ENCODE measurements around the gene TMEM179.

Gene TMEM179

DNA sequence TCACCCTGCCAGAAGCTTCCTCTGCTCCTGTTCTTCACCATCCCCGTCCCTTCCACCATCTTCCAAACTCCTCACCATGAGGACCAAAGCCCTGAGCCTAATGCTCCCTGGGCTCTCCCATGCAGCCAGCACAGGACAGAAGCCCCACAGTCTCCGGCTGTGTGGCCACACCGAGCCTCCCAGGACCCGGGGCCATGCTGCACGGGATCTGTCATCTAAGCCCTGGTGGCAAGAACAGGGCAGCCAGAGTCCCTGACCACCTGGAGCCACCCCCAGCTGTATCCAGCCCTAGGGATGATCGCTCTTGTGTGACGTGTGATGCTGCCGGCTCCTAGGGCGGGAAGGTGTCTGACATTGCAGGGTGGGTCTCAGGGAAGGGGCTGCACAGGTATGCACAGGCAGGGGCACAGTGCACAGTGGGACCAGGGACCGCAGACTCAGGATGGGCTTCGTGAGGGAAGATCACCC, 8.1 kb downstream of the TMEM179 start:
- TF ChIP-seq, protein P1, sequence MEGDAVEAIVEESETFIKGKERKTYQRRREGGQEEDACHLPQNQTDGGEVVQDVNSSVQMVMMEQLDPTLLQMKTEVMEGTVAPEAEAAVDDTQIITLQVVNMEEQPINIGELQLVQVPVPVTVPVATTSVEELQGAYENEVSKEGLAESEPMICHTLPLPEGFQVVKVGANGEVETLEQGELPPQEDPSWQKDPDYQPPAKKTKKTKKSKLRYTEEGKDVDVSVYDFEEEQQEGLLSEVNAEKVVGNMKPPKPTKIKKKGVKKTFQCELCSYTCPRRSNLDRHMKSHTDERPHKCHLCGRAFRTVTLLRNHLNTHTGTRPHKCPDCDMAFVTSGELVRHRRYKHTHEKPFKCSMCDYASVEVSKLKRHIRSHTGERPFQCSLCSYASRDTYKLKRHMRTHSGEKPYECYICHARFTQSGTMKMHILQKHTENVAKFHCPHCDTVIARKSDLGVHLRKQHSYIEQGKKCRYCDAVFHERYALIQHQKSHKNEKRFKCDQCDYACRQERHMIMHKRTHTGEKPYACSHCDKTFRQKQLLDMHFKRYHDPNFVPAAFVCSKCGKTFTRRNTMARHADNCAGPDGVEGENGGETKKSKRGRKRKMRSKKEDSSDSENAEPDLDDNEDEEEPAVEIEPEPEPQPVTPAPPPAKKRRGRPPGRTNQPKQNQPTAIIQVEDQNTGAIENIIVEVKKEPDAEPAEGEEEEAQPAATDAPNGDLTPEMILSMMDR (conservative IDR thresholded peaks at IDR 0.05; ENCODE audit: low read depth) = no peak
- CTCF ChIA-PET = no interaction called here
- POLR2A ChIA-PET (ENCODE audit: low non-redundant PET) = no interaction called here
- DNase-seq (ENCODE audit: low spot score) = no peak
- no peak overlapping the region for H3K27ac ChIP-seq

- CTCF ChIA-PET = interaction anchor here (0.5 kb wide), 1 partner anchor 253 kb away, joined by 4 read pairs; no protein-coding TSS in a partner anchor
- no peak overlapping the region for H3K27ac ChIP-seq
- POLR2A ChIA-PET (ENCODE audit: low non-redundant PET) = no interaction called here
- TF ChIP-seq, protein P1 (conservative IDR thresholded peaks at IDR 0.05; ENCODE audit: low read depth) = no peak
- DNase-seq (ENCODE audit: low spot score) = no peak
Measured at GRCh38 chr14:104595911-104596450, 8.6 kb downstream of the TMEM179 start.

- TF ChIP-seq, protein P1 (conservative IDR thresholded peaks at IDR 0.05; ENCODE audit: low read depth) = no peak
- POLR2A ChIA-PET (ENCODE audit: low non-redundant PET) = no interaction called here
- CTCF ChIA-PET = interaction anchor here (0.6 to 1.2 kb wide), 2 partner anchors 31 to 90 kb away, joined by 6 to 8 read pairs; no protein-coding TSS in a partner anchor
- no peak for DNase-seq (ENCODE audit: low spot score)
- H3K27ac ChIP-seq = no peak overlapping the region
Measured at GRCh38 chr14:104595116-104595675, 9.4 kb downstream of the TMEM179 start.

DNA sequence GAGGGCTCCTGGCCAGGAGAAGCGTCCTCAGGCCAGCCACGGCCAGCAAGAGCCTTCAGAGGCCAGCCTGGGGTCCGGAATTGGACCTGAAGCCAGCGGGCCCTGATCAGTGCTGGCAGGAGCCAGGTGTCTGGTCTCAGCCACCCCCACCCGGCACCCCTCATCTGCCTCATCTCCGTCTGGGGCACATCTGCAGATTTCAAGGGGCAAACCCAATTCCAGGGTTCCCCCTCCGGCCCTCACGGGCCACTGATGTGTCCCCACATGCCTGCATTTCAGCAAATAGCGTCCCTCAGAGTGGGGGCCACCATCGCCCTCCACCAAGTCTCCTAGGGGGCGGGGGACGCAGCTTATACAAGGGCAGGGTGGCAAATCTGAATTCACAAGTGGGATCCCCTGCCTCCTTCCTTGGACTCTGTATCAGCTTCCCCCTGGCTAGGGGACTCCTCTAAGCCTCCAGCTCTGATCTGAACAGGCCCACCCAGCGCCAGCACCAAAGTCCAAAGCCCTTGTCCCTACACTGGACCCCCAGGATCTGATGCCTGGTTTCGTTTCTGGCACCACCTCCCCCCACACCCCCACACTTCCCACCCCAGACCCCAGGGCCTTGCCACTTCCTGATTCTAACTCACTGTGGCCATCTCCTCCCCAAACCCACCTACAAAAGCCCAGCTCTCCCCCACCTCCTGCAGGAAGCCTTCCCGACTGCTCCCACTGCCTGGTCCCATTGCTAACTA, 10.1 kb downstream of the TMEM179 start:
- no peak overlapping the region for H3K27ac ChIP-seq
- ChIA-PET POLR2A (ENCODE audit: low non-redundant PET) (no interaction called here), CTCF (interaction anchor here (0.6 to 1.2 kb wide), 3 partner anchors 30 to 287 kb away, joined by 3 to 8 read pairs (median 6); no protein-coding TSS in a partner anchor)
- DNase-seq (ENCODE audit: low spot score) = no peak
- TF ChIP-seq, protein P1 (conservative IDR thresholded peaks at IDR 0.05; ENCODE audit: low read depth) = no peak

DNA sequence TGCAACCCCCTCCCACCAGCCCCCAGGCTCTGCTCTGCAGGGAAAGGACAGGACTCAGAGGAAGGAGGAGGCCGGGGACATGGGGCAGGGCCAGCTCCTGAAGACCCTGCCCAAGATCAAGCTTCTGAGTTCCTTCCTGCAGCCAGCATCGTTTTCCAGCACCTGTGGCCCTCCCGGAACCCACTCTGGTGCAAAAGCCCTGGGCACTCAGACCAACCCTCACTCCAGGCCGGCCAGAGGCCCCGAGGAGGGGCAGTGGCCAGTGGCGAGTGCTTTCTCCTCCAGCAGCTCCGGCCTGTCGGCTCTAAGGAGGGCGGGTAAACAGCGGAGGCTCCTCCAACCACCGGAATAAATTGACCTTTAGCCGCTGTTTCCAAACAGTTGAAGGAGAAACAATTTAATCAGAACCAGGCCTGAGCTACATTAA, 10.8 kb downstream of the TMEM179 start:
- ChIA-PET POLR2A (ENCODE audit: low non-redundant PET) (no interaction called here), CTCF (interaction anchor here (0.6 kb wide), 1 partner anchor 286 kb away, joined by 3 read pairs; no protein-coding TSS in a partner anchor)
- DNase-seq (ENCODE audit: low spot score) = no peak
- H3K27ac ChIP-seq = no peak overlapping the region
- TF ChIP-seq, protein P1 (conservative IDR thresholded peaks at IDR 0.05; ENCODE audit: low read depth) = no peak

DNA sequence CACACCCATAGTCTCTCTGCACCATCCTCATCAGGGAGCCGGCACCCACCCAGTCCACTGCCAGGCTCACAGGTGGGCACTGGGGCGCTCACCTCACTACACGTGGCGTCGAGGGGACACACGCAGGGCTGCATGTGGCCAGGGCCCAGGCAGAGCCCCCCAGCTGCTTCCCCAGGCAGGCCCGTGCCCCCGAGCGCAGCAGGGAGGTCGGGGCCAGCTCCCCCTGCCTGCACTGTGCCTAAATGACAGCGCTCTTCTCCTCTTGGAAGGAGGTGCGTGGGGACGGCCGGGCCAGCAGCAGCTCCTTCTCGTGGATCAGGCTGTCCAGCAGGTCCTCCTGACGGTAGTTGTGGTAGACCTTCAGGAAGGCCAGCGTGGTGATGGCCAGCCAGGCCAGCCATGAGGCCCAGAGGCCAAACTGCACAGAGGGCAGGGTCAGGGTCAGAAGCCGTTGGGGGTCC, 11.3 kb downstream of the TMEM179 start:
- TF ChIP-seq, protein P1 (conservative IDR thresholded peaks at IDR 0.05; ENCODE audit: low read depth) = no peak
- ChIA-PET CTCF (no interaction called here), POLR2A (ENCODE audit: low non-redundant PET) (no interaction called here)
- no peak for DNase-seq (ENCODE audit: low spot score)
- no peak overlapping the region for H3K27ac ChIP-seq
